OCI-LY7 (cell line): ENCODE results near the gene DDX51.
"Not testable (repeated sequence)": the region's sequence is repeated elsewhere in the genome, so short reads cannot be mapped to it uniquely, and the experiment has no call there.

Source experiments
- EZH2phosphoT487 ChIP-seq: fragments of 200-600 bp; sonication (generic); IDR thresholded peaks from 2 replicates; pipeline ENCODE4 v1.6.1; 2018; ENCODE audit warnings: low read depth, borderline replicate concordance, mild to moderate bottlenecking, mixed run types, antibody characterized with exemption, low read length, moderate library complexity, mixed read lengths
- TF ChIP-seq, protein P1 (sequence below): fragments of 200-600 bp; sonication (generic); conservative IDR thresholded peaks from 2 replicates; pipeline ENCODE4 v1.5.1; 2014; ENCODE audit warnings: mild to moderate bottlenecking, antibody characterized with exemption, low read length, moderate library complexity, mixed read lengths

DNA sequence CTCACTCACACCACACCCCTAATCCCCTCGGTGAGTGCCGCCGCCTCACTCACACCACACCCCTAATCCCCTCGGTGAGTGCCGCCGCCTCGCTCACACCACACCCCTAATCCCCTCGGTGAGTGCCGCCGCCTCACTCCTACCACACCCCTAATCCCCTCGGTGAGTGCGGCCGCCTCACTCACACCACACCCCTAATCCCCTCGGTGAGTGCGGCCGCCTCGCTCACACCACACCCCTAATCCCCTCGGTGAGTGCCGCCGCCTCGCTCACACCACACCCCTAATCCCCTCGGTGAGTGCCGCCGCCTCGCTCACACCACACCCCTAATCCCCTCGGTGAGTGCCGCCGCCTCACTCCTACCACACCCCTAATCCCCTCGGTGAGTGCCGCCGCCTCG, 5.4 kb upstream of the DDX51 start:
- TF ChIP-seq, protein P1, sequence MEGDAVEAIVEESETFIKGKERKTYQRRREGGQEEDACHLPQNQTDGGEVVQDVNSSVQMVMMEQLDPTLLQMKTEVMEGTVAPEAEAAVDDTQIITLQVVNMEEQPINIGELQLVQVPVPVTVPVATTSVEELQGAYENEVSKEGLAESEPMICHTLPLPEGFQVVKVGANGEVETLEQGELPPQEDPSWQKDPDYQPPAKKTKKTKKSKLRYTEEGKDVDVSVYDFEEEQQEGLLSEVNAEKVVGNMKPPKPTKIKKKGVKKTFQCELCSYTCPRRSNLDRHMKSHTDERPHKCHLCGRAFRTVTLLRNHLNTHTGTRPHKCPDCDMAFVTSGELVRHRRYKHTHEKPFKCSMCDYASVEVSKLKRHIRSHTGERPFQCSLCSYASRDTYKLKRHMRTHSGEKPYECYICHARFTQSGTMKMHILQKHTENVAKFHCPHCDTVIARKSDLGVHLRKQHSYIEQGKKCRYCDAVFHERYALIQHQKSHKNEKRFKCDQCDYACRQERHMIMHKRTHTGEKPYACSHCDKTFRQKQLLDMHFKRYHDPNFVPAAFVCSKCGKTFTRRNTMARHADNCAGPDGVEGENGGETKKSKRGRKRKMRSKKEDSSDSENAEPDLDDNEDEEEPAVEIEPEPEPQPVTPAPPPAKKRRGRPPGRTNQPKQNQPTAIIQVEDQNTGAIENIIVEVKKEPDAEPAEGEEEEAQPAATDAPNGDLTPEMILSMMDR, result not testable (repeated sequence)
- TF ChIP-seq EZH2phosphoT487, result not testable (repeated sequence)
